CD14-positive monocyte (primary cell): ENCODE data around the gene LKAAEAR1. TPM values are rescaled to one million over a fixed set of nuclear protein-coding genes. Genes with fewer than 3 reads are reported as not detected.

ENCODE experiments used
- DNase-seq, 3 donors: peaks; one replicate each; pipeline ENCODE4 v3.0.0-alpha.2; 2011 to 2022
- H2AFZ ChIP-seq: 2 replicates; pipeline ENCODE4 v1.6.0; 2012; ENCODE audit warnings: mild to moderate bottlenecking, low read depth, low read length, inconsistent platforms; ENCODE audit not compliant: insufficient read depth, poor library complexity, severe bottlenecking
- H3K27ac ChIP-seq, 2 donors: 1 replicate in 1 of 2; 2 replicates in 1 of 2; pipeline ENCODE4 v1.5.1; 2012 to 2013; ENCODE audit warnings: low read length in 2 of 2, control low read depth in 1 of 2, inconsistent platforms in 1 of 2, low read depth in 1 of 2, mild to moderate bottlenecking in 1 of 2
- H3K27me3 ChIP-seq, 2 donors: one replicate each; pipeline versions ENCODE4 v1.6.0 to v1.6.1; 2011 to 2013; ENCODE audit warnings: low read length in 2 of 2; ENCODE audit not compliant: control insufficient read depth in 2 of 2, insufficient read depth in 2 of 2
- H3K36me3 ChIP-seq, 2 donors: replicated peaks in 1 of 2; 1 replicate in 1 of 2; 2 replicates in 1 of 2; pipeline versions ENCODE4 v1.5.1 to v1.6.1; 2012 to 2013; ENCODE audit warnings: low read length in 2 of 2, control low read depth in 1 of 2, inconsistent platforms in 1 of 2, mild to moderate bottlenecking in 1 of 2; ENCODE audit not compliant: insufficient read depth in 2 of 2, control insufficient read depth in 1 of 2
- H3K4me1 ChIP-seq, 2 donors: 1 replicate in 1 of 2; 2 replicates in 1 of 2; pipeline versions ENCODE4 v1.5.1 to v1.6.1; 2012 to 2013; ENCODE audit warnings: low read length in 2 of 2, control low read depth in 1 of 2, inconsistent platforms in 1 of 2, mild to moderate bottlenecking in 1 of 2, moderate library complexity in 1 of 2; ENCODE audit not compliant: insufficient read depth in 2 of 2, control insufficient read depth in 1 of 2
- H3K4me2 ChIP-seq: replicated peaks from 2 replicates; pipeline ENCODE3; 2012; ENCODE audit warnings: low read length, moderate library complexity, mild to moderate bottlenecking; ENCODE audit not compliant: poor library complexity, severe bottlenecking; ENCODE audit errors: extremely low read depth
- H3K4me3 ChIP-seq, 3 experiments: fragments of 200-600 bp in 1 of 3; sonication (generic) in 1 of 3; replicated peaks in 1 of 3; 1 replicate in 2 of 3; 2 replicates in 1 of 3; pipeline ENCODE4 v1.5.1; 2011 to 2013; ENCODE audit warnings: low read length in 3 of 3, mild to moderate bottlenecking in 3 of 3, control low read depth in 2 of 3, low read depth in 2 of 3, inconsistent platforms in 1 of 3, moderate library complexity in 1 of 3
- H3K79me2 ChIP-seq: 2 replicates; pipeline ENCODE4 v1.6.0; 2012; ENCODE audit warnings: mild to moderate bottlenecking, control low read depth, inconsistent platforms, low read length, moderate library complexity; ENCODE audit not compliant: insufficient read depth
- H3K9ac ChIP-seq: 2 replicates; pipeline ENCODE4 v1.6.0; 2017; ENCODE audit warnings: low read length, mild to moderate bottlenecking; ENCODE audit not compliant: insufficient read depth, poor library complexity, severe bottlenecking
- H3K9me3 ChIP-seq, 2 donors: replicated peaks in 1 of 2; 1 replicate in 1 of 2; 2 replicates in 1 of 2; pipeline versions ENCODE4 v1.5.1 to v1.6.1; 2012 to 2013; ENCODE audit warnings: low read length in 2 of 2, control low read depth in 1 of 2; ENCODE audit not compliant: control insufficient read depth in 1 of 2, insufficient read depth in 1 of 2
- H4K20me1 ChIP-seq: 2 replicates; pipeline ENCODE4 v1.6.0; 2012; ENCODE audit warnings: mild to moderate bottlenecking, low read length, control low read depth, moderate library complexity; ENCODE audit not compliant: insufficient read depth
- H3K27ac Mint-ChIP-seq, 7 donors: one replicate each; pipeline ENCODE4 v1.8.0; 2020; ENCODE audit warnings: mild to moderate bottlenecking in 7 of 7, mixed read lengths in 7 of 7, moderate library complexity in 6 of 7, inconsistent platforms in 2 of 7
- H3K27me3 Mint-ChIP-seq, 3 donors: one replicate each; pipeline ENCODE4 v1.8.0; 2021 to 2022; ENCODE audit warnings: low read depth in 3 of 3, mild to moderate bottlenecking in 3 of 3, mixed read lengths in 3 of 3, moderate library complexity in 3 of 3, inconsistent platforms in 1 of 3
- H3K36me3 Mint-ChIP-seq, 2 donors: one replicate each; pipeline ENCODE4 v1.8.0; 2020; ENCODE audit warnings: mixed read lengths in 2 of 2, inconsistent platforms in 1 of 2, mild to moderate bottlenecking in 1 of 2
- H3K4me1 Mint-ChIP-seq: one replicate; pipeline ENCODE4 v1.8.0; 2020; ENCODE audit warnings: mild to moderate bottlenecking, mixed read lengths
- H3K4me3 Mint-ChIP-seq, 2 donors: one replicate each; pipeline ENCODE4 v1.8.0; 2020; ENCODE audit warnings: mild to moderate bottlenecking in 2 of 2, mixed read lengths in 2 of 2, moderate library complexity in 1 of 2
- H3K9me3 Mint-ChIP-seq, 7 donors: one replicate each; pipeline ENCODE4 v1.8.0; 2020 to 2022; ENCODE audit warnings: mixed read lengths in 7 of 7, mild to moderate bottlenecking in 6 of 7, moderate library complexity in 6 of 7, inconsistent platforms in 2 of 7
- CTCF ChIP-seq: fragments of 200-600 bp; IDR thresholded peaks from one replicate; pipeline ENCODE4 v1.8.0; 2022; ENCODE audit warnings: antibody characterized with exemption, mild to moderate bottlenecking
- WGBS: methylation state at CpG from one replicate; pipeline ENCODE4 v1.1.5; 2013; ENCODE audit warnings: missing lambda C conversion rate; ENCODE audit not compliant: insufficient coverage; 5-methylcytosine and 5-hydroxymethylcytosine counted together
- intact Hi-C, 2 donors: fragments of 100-400 bp; cut with micrococcal nuclease; formaldehyde crosslinking; loops; one replicate each; pipeline versions ENCODE4 v1.15.0 to v1.15.1; 2023
- polyA plus RNA-seq, 3 donors: library from polyadenylated mRNA; depleted of rRNA in 1 of 3; unstranded in 2 of 3; stranded (reverse) in 1 of 3; fragments of 300-500 nt in 2 of 3; fragments of >200 nt in 1 of 3; fragmentation: Illumina TruSeq in 2 of 3; gene quantifications; 1 replicate in 2 of 3; 2 replicates in 1 of 3; pipeline ENCODE4 v1.2.3, GENCODE V29; 2012 to 2021

LKAAEAR1 gene
- polyA plus RNA-seq, 3 donors, result 0.61 to 0.86 (median 0.64) TPM

- H3K36me3 ChIP-seq, result no peaks in the 10 kb centered on the region
- peak; percentile 27 to 57 (median 53) for DNase-seq
- Mint-ChIP-seq H3K27ac (peak overlapping the region in 6 of 7 donors; percentile 30 to 76 (median 66)), H3K4me1 (peaks cover 38% of the 10 kb centered on the region), H3K4me3 (peak overlapping the region; percentile 79 to 95), H3K9me3 (peaks cover 6 to 12% (median 10%) of the 10 kb centered on the region in 7 donors), H3K27me3 (peaks cover 23 to 26% (median 24%) of the 10 kb centered on the region in 3 donors), H3K36me3 (peaks cover 6 to 9% of the 10 kb centered on the region in 2 donors)
- no peak for TF ChIP-seq CTCF
- peak overlapping the region; percentile 72 for H2AFZ ChIP-seq
- peaks cover 38 to 48% of the 10 kb centered on the region in 2 donors for H3K4me1 ChIP-seq
- peaks cover 42% of the 10 kb centered on the region for H3K79me2 ChIP-seq
- H3K9me3 ChIP-seq, result peaks cover 8 to 14% of the 10 kb centered on the region in 2 donors
- H3K27me3 ChIP-seq, result peaks cover 9 to 20% of the 10 kb centered on the region in 2 donors
- H3K27ac ChIP-seq, result peak overlapping the region in 1 of 2 donors; percentile 40
- WGBS, result 4% methylated on average over 8 of the region's 13 CpGs
- intact Hi-C loops, result loop anchor here (5.0 kb wide), 2 partner anchors 39 to 169 kb away; no protein-coding TSS in a partner anchor
- peak overlapping the region; percentile 34 to 94 (median 40) for H3K4me3 ChIP-seq
- peaks cover 81% of the 10 kb centered on the region for H4K20me1 ChIP-seq
- peak overlapping the region; percentile 97 for H3K4me2 ChIP-seq
- peak overlapping the region; percentile 35 for H3K9ac ChIP-seq
Observed at GRCh38 chr20:64082820-64083377, 1.3 kb downstream of the LKAAEAR1 start.

GRCh38 chr20:64082126-64082731 lies 2.0 kb downstream of the LKAAEAR1 start:
- Mint-ChIP-seq H3K4me3 (peak overlapping the region; percentile 79 to 95), H3K27me3 (peaks cover 23 to 26% (median 24%) of the 10 kb centered on the region in 3 donors), H3K27ac (peak overlapping the region in 6 of 7 donors; percentile 11 to 76 (median 70)), H3K9me3 (peaks cover 6 to 9% (median 8%) of the 10 kb centered on the region in 7 donors), H3K4me1 (peaks cover 40% of the 10 kb centered on the region), H3K36me3 (peaks cover 6 to 11% of the 10 kb centered on the region in 2 donors)
- under 1% methylated on average over 13 of the region's 13 CpGs for WGBS
- no peaks in the 10 kb centered on the region for H3K36me3 ChIP-seq
- peak overlapping the region; percentile 72 for H2AFZ ChIP-seq
- TF ChIP-seq CTCF, result no peak
- no peak for DNase-seq
- H3K4me3 ChIP-seq, result peak overlapping the region; percentile 7 to 94 (median 40)
- peaks cover 9 to 20% of the 10 kb centered on the region in 2 donors for H3K27me3 ChIP-seq
- peaks cover 83% of the 10 kb centered on the region for H4K20me1 ChIP-seq
- peak overlapping the region in 1 of 2 donors; percentile 40 for H3K27ac ChIP-seq
- H3K4me2 ChIP-seq, result peak overlapping the region; percentile 97
- peaks cover 38 to 55% of the 10 kb centered on the region in 2 donors for H3K4me1 ChIP-seq
- intact Hi-C loops, result loop anchor here (5.0 kb wide), 2 partner anchors 40 to 170 kb away; no protein-coding TSS in a partner anchor
- peaks cover 49% of the 10 kb centered on the region for H3K79me2 ChIP-seq
- peak overlapping the region; percentile 35 for H3K9ac ChIP-seq
- peaks cover 8 to 9% of the 10 kb centered on the region in 2 donors for H3K9me3 ChIP-seq
